Measurements from ENCODE around the gene LMBRD1. TPM values are rescaled to one million over a fixed set of nuclear protein-coding genes. Genes with fewer than 3 reads are reported as not detected.

LMBRD1 gene
- total RNA-seq, 1 donor from 2014 or later: 28.7 TPM

DNA sequence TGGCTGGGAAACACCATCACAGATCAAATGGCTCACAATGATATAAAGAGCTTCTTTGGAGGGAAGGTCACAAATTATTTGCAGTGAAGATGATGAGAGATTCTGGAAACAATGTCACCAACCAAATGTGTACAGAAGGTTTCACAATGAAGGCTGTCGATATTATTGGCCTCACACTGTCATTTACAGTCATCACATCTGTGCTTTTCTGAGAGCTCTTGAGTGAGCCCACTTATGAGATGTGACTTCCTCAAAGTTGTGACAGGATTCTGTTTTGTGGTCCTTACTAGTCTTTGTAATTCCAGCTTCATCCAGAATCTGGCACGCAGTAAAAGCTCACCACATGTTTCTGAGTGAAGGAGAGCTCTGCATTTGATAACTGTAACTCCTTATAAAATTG lies 133.6 kb downstream of the LMBRD1 start:
- peaks cover 18% of the 10 kb centered on the region for H3K9me3 Mint-ChIP-seq (ENCODE audit: low read depth)
- H3K4me1 Mint-ChIP-seq (ENCODE audit: low read depth): peaks cover 13% of the 10 kb centered on the region
- H3K27ac Mint-ChIP-seq (ENCODE audit: unreplicated experiment): no peak overlapping the region
- TF ChIP-seq, protein P1, sequence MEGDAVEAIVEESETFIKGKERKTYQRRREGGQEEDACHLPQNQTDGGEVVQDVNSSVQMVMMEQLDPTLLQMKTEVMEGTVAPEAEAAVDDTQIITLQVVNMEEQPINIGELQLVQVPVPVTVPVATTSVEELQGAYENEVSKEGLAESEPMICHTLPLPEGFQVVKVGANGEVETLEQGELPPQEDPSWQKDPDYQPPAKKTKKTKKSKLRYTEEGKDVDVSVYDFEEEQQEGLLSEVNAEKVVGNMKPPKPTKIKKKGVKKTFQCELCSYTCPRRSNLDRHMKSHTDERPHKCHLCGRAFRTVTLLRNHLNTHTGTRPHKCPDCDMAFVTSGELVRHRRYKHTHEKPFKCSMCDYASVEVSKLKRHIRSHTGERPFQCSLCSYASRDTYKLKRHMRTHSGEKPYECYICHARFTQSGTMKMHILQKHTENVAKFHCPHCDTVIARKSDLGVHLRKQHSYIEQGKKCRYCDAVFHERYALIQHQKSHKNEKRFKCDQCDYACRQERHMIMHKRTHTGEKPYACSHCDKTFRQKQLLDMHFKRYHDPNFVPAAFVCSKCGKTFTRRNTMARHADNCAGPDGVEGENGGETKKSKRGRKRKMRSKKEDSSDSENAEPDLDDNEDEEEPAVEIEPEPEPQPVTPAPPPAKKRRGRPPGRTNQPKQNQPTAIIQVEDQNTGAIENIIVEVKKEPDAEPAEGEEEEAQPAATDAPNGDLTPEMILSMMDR (IDR thresholded peaks at IDR 0.05): no peak
- H3K27me3 Mint-ChIP-seq (ENCODE audit: low read depth): peaks cover 8% of the 10 kb centered on the region
- peaks cover 5% of the 10 kb centered on the region for H3K36me3 Mint-ChIP-seq (ENCODE audit: low read depth)
- no peak overlapping the region for H3K4me3 Mint-ChIP-seq (ENCODE audit: unreplicated experiment)
- DNase-seq (ENCODE audit: low spot score): no peak

DNA sequence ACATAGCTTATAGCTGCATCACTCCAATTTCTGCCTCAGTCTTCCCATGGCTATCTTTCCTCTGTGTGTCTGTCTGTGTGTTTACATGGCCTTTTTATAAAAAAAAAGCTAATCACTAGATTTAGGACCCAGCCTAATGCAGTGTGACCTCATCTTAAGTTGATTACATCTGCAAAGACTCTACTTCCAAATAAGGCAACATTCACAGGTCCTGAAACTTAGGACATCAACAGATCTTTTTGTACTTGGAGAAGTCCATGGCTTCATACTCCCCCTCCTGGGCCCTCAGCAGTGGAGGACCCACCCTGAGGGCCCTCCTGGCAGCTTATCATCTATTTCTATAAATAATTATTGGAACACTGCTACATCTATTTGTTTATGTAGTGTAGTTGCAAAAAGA lies 146.1 kb downstream of the LMBRD1 start:
- H3K9me3 Mint-ChIP-seq (ENCODE audit: low read depth): peaks cover 4% of the 10 kb centered on the region
- TF ChIP-seq, protein P1 (IDR thresholded peaks at IDR 0.05): no peak
- H3K36me3 Mint-ChIP-seq (ENCODE audit: low read depth): no peaks in the 10 kb centered on the region
- no peaks in the 10 kb centered on the region for H3K27me3 Mint-ChIP-seq (ENCODE audit: low read depth)
- DNase-seq (ENCODE audit: low spot score): no peak
- no peak overlapping the region for H3K27ac Mint-ChIP-seq (ENCODE audit: unreplicated experiment)
- H3K4me1 Mint-ChIP-seq (ENCODE audit: low read depth): peaks cover 6% of the 10 kb centered on the region
- no peak overlapping the region for H3K4me3 Mint-ChIP-seq (ENCODE audit: unreplicated experiment)

DNA sequence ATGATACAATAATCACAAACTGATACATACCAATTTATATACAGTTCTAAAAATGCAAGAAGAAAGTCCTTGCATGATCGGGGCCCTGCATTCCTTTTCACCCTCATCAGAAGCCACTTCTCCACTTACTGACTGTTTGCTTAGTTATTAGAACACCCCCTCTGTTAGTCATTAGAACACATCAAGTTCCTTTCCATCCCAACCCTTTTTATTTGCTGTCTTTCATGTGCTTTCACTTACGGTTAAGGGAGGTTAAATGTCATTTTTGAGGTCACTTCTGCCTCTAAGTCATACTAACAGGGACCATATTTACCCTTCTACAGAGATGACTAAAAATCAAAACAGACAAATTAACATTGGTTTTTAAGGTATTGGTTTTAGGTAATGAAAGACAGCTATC lies 149.1 kb downstream of the LMBRD1 start:
- Mint-ChIP-seq H3K9me3 (ENCODE audit: low read depth) (peaks cover 14% of the 10 kb centered on the region), H3K4me3 (ENCODE audit: unreplicated experiment) (no peak overlapping the region), H3K27ac (ENCODE audit: unreplicated experiment) (no peak overlapping the region), H3K36me3 (ENCODE audit: low read depth) (no peaks in the 10 kb centered on the region), H3K4me1 (ENCODE audit: low read depth) (peaks cover 6% of the 10 kb centered on the region), H3K27me3 (ENCODE audit: low read depth) (no peaks in the 10 kb centered on the region)
- TF ChIP-seq, protein P1 (IDR thresholded peaks at IDR 0.05): no peak
- DNase-seq (ENCODE audit: low spot score): no peak

DNA sequence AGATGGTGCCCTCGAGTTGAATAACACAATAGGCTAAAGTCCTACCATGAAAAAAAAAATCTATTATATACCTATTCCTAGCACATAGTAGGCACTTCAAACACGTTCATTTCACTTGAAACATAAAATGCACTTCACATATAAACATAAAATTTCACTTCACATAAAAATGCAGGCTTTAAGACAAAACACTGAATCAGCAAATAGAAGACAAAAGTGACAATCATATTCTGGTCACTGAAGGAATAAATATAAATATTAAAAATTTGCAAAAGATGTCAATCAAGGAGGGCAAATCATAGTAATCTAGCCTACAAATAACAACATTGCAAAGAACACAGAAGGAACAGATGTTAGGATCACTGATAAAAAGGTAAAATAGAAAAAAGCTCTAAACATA lies 153.1 kb downstream of the LMBRD1 start:
- H3K4me3 Mint-ChIP-seq (ENCODE audit: unreplicated experiment): no peak overlapping the region
- TF ChIP-seq, protein P1 (IDR thresholded peaks at IDR 0.05): no peak
- peaks cover 14% of the 10 kb centered on the region for H3K9me3 Mint-ChIP-seq (ENCODE audit: low read depth)
- no peak overlapping the region for H3K27ac Mint-ChIP-seq (ENCODE audit: unreplicated experiment)
- DNase-seq (ENCODE audit: low spot score): no peak
- no peaks in the 10 kb centered on the region for H3K36me3 Mint-ChIP-seq (ENCODE audit: low read depth)
- H3K4me1 Mint-ChIP-seq (ENCODE audit: low read depth): peaks cover 6% of the 10 kb centered on the region
- H3K27me3 Mint-ChIP-seq (ENCODE audit: low read depth): peaks cover 6% of the 10 kb centered on the region

DNA sequence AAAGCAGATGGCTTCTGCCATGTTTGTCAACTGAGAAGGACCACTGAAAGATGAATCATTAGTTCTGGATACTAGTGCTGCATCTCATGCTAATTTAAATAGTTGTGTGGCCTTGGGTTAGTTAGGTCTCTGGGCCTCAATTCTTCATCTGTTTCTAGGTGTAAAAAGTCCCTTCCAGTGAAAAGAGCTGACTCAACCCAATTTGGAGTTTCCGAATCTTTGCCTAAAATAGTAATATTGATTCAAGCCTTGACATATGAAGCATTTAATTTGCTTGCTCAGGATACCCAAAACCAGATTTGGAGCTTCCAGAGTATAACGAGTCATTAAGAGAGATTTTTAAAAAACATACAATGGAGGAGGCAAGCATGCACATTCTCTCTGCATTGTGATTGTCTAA lies 163.9 kb downstream of the LMBRD1 start:
- peaks cover 3% of the 10 kb centered on the region for H3K9me3 Mint-ChIP-seq (ENCODE audit: low read depth)
- H3K4me3 Mint-ChIP-seq (ENCODE audit: unreplicated experiment): no peak overlapping the region
- TF ChIP-seq, protein P1 (IDR thresholded peaks at IDR 0.05): no peak
- H3K27me3 Mint-ChIP-seq (ENCODE audit: low read depth): peaks cover 5% of the 10 kb centered on the region
- DNase-seq (ENCODE audit: low spot score): no peak
- no peaks in the 10 kb centered on the region for H3K36me3 Mint-ChIP-seq (ENCODE audit: low read depth)
- H3K27ac Mint-ChIP-seq (ENCODE audit: unreplicated experiment): no peak overlapping the region
- no peaks in the 10 kb centered on the region for H3K4me1 Mint-ChIP-seq (ENCODE audit: low read depth)

Data from chondrocyte (in vitro differentiated cells).